Testis (tissue), 3 donors: ENCODE data around the gene ADSL. TPM values are rescaled to one million over a fixed set of nuclear protein-coding genes. Genes with fewer than 3 reads are reported as not detected.

ENCODE experiments used
- DNase-seq: peaks from one replicate; pipeline ENCODE4 v3.0.0-alpha.2; 2019
- H3K27ac ChIP-seq, 2 donors: fragments of 200-600 bp; sonication (generic); one replicate each; pipeline ENCODE4 v1.5.1; 2019
- H3K27me3 ChIP-seq: fragments of 200-600 bp; sonication (generic); one replicate; pipeline ENCODE4 v1.5.1; 2019
- H3K36me3 ChIP-seq: fragments of 200-600 bp; sonication (generic); one replicate; pipeline ENCODE4 v1.5.1; 2017; ENCODE audit warnings: low read depth; ENCODE audit errors: missing control alignments
- H3K4me1 ChIP-seq: fragments of 200-600 bp; sonication (generic); one replicate; pipeline ENCODE4 v1.5.1; 2019
- H3K4me3 ChIP-seq, 2 donors: fragments of 200-600 bp; sonication (generic); one replicate each; pipeline ENCODE4 v1.5.1; 2017 to 2019
- H3K9me3 ChIP-seq: fragments of 200-600 bp; sonication (generic); one replicate; pipeline ENCODE4 v1.5.1; 2017
- POLR2A ChIP-seq: fragments of 450-650 bp; IDR thresholded peaks from one replicate; pipeline ENCODE4 v1.6.1; 2017; ENCODE audit warnings: antibody characterized with exemption, mild to moderate bottlenecking, moderate library complexity
- WGBS, 2 donors: methylation state at CpG; one replicate each; pipeline ENCODE4 v1.1.5; 2018; 5-methylcytosine and 5-hydroxymethylcytosine counted together
- intact Hi-C: fragments of 100-400 bp; cut with DNase I; formaldehyde crosslinking; loops from one replicate; pipeline ENCODE4 v1.15.1; 2023; ENCODE audit warnings: low total_unique reads
- polyA plus RNA-seq: library from polyadenylated mRNA; stranded (reverse); fragments of 350-450 nt; fragmentation: Illumina TruSeq; extraction: RNeasy Lipid Tissue Mini Kit (QIAGEN cat#74804); gene quantifications from one replicate; pipeline ENCODE4 v1.2.3, GENCODE V29; 2014; ENCODE audit warnings: low read depth, low replicate concordance; ENCODE audit not compliant: insufficient read depth
- total RNA-seq, 2 donors: library from RNA; depleted of rRNA; stranded (reverse); fragments of >200 nt; gene quantifications; one replicate each; pipeline ENCODE4 v1.2.3, GENCODE V29; 2016
- TF ChIP-seq, protein P1 (sequence below), 3 experiments: fragments of 450-650 bp in 2 of 3; fragments of 200-600 bp in 1 of 3; sonication (generic) in 1 of 3; IDR thresholded peaks; one replicate each; pipeline ENCODE4 v1.5.1; 2016 to 2019; ENCODE audit warnings: antibody characterized with exemption in 3 of 3, mild to moderate bottlenecking in 2 of 3, moderate library complexity in 1 of 3

Gene ADSL
- total and polyA plus RNA-seq, 3 donors from 2014 or later = 72.4 to 102 (median 78.9) TPM

DNA sequence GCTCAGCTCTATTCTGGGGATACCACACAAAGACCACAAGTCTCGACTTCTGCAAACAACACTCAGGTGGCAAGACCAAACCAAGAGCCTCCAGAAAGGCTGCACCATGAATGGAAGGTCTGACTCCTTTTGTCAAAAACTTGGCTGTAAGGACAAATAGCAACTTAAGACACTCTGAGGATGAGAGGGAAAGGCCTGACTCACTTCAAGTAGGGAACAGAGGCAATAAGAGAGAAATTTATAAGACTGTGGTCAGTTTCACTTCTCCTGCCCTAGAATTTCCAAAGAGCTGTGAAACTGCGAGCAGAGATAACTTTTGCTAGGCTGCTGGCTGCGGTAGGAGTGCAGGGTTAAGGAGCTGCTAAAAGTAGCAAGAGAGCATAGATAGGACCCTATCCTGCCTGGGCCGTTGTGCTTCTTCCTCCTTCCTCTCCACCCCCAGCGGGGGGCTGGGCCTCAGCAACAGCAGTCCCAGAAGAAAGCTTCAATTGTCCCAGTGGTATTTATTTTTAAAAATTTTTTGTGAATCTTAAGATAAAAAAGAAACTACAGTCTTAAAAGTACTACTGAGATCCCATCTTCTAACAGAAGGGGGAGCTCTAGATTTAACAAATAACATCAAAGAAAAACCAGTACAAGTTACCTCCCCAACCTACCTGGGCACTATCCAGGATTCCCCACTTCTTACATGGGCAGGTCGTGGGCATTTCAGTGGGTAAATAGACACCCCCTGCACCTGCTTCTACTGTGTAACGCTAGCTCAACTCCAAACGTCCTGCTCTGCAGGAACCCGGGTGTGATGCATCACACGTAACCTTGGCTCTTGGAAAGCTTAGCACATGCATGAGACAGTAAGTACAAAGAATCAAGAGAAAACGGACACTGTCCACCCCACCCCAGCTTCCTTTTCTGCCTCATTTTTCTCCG is 90.5 kb downstream of the ADSL start:
- Histone ChIP-seq H3K27ac (peak overlapping the region; percentile 72 to 83), H3K27me3 (no peaks in the 10 kb centered on the region), H3K4me3 (no peak overlapping the region), H3K36me3 (no peaks in the 10 kb centered on the region), H3K9me3 (no peaks in the 10 kb centered on the region), H3K4me1 (peaks cover 24% of the 10 kb centered on the region)
- intact Hi-C loops = loop anchor here (5.0 kb wide), 1 partner anchor 206 kb away; no protein-coding TSS in a partner anchor
- 24 to 27% methylated on average over 12 of the region's 12 CpGs for WGBS, 2 donors
- TF ChIP-seq, protein P1, sequence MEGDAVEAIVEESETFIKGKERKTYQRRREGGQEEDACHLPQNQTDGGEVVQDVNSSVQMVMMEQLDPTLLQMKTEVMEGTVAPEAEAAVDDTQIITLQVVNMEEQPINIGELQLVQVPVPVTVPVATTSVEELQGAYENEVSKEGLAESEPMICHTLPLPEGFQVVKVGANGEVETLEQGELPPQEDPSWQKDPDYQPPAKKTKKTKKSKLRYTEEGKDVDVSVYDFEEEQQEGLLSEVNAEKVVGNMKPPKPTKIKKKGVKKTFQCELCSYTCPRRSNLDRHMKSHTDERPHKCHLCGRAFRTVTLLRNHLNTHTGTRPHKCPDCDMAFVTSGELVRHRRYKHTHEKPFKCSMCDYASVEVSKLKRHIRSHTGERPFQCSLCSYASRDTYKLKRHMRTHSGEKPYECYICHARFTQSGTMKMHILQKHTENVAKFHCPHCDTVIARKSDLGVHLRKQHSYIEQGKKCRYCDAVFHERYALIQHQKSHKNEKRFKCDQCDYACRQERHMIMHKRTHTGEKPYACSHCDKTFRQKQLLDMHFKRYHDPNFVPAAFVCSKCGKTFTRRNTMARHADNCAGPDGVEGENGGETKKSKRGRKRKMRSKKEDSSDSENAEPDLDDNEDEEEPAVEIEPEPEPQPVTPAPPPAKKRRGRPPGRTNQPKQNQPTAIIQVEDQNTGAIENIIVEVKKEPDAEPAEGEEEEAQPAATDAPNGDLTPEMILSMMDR (IDR thresholded peaks at IDR 0.05) = peak; percentile 55 to 73 (median 70)
- TF ChIP-seq POLR2A = no peak
- peak; percentile 77 for DNase-seq

Other genes starting within 250 kb of the ADSL start
- gene TNRC6B, start 168.6 kb upstream of the ADSL start, total RNA-seq = 100 to 1,000 TPM in 1 of 2 donors, 10 to 100 TPM in 1; 79.7 to 122 TPM
- gene TNRC6B, start 168.6 kb upstream of the ADSL start, polyA plus RNA-seq = 49.2 TPM
- 10 to 100 TPM; 75.8 to 84.7 TPM for gene SGSM3, start 24.1 kb downstream of the ADSL start, total RNA-seq
- gene SGSM3, start 24.1 kb downstream of the ADSL start, polyA plus RNA-seq = 92.8 TPM